ENCODE results near the gene SBF2.
"Not testable (repeated sequence)": the region's sequence is repeated elsewhere in the genome, so short reads cannot be mapped to it uniquely, and the experiment has no call there.

SBF2 gene

GRCh38 chr11:9745411-9746211 lies 548.4 kb downstream of the SBF2 start:
- no peak for TF ChIP-seq CTCF (IDR thresholded peaks at IDR 0.05; ENCODE audit: low read depth, low read length)
- no peak overlapping the region for H3K4me3 ChIP-seq (ENCODE audit: low read depth, low read length)

GRCh38 chr11:9743512-9743911 lies 550.5 kb downstream of the SBF2 start:
- H3K4me3 ChIP-seq (ENCODE audit: low read depth, low read length) = not testable (repeated sequence)

- H3K4me3 ChIP-seq (ENCODE audit: low read depth, low read length) = no peak overlapping the region
- no peak for TF ChIP-seq CTCF (IDR thresholded peaks at IDR 0.05; ENCODE audit: low read depth, low read length)
Measured at GRCh38 chr11:9741260-9741659, 552.8 kb downstream of the SBF2 start.

- no peak overlapping the region for H3K4me3 ChIP-seq (ENCODE audit: low read depth, low read length)
- TF ChIP-seq CTCF (IDR thresholded peaks at IDR 0.05; ENCODE audit: low read depth, low read length) = no peak
Measured at GRCh38 chr11:9740202-9740883, 553.7 kb downstream of the SBF2 start.

GRCh38 chr11:9739123-9739900 lies 554.7 kb downstream of the SBF2 start:
- H3K4me3 ChIP-seq (ENCODE audit: low read depth, low read length) = no peak overlapping the region
- TF ChIP-seq CTCF (IDR thresholded peaks at IDR 0.05; ENCODE audit: low read depth, low read length) = no peak

- H3K4me3 ChIP-seq (ENCODE audit: low read depth, low read length) = no peak overlapping the region
- no peak for TF ChIP-seq CTCF (IDR thresholded peaks at IDR 0.05; ENCODE audit: low read depth, low read length)
Measured at GRCh38 chr11:9738707-9739106, 555.3 kb downstream of the SBF2 start.

GRCh38 chr11:9738116-9738515 lies 555.9 kb downstream of the SBF2 start:
- no peak overlapping the region for H3K4me3 ChIP-seq (ENCODE audit: low read depth, low read length)
- no peak for TF ChIP-seq CTCF (IDR thresholded peaks at IDR 0.05; ENCODE audit: low read depth, low read length)

All from WI38 (cell line).